HepG2 (cell line): ENCODE results near the gene UBP1. TPM values are rescaled to one million over a fixed set of nuclear protein-coding genes. Genes with fewer than 3 reads are reported as not detected.

Source experiments
- ATAD3A ChIP-seq: sonication (generic); formaldehyde crosslinking; IDR thresholded peaks from 2 replicates; pipeline ENCODE4 v1.4.0; 2020; ENCODE audit warnings: missing genetic modification reagents
- IKZF1 ChIP-seq: fragments of 450-650 bp; IDR thresholded peaks from 2 replicates; pipeline ENCODE4 v1.7.1; 2016
- MAFG ChIP-seq: sonication (generic); formaldehyde crosslinking; IDR thresholded peaks from 2 replicates; pipeline ENCODE4 v1.5.1; 2020; ENCODE audit warnings: mild to moderate bottlenecking, missing genetic modification reagents
- MED8 ChIP-seq: sonication (generic); formaldehyde crosslinking; IDR thresholded peaks from 2 replicates; pipeline ENCODE4 v1.8.1; 2023; ENCODE audit warnings: mild to moderate bottlenecking, missing genetic modification reagents; ENCODE audit not compliant: insufficient replicate concordance
- MEIS2 ChIP-seq: sonication (generic); formaldehyde crosslinking; IDR thresholded peaks from 2 replicates; pipeline ENCODE4 v1.9.0; 2021; ENCODE audit warnings: mild to moderate bottlenecking, missing genetic modification reagents
- NR2F1 ChIP-seq, 2 experiments: fragments of 450-650 bp in 1 of 2; formaldehyde crosslinking in 1 of 2; IDR thresholded peaks; 2 replicates each; pipeline versions ENCODE4 v1.5.0 to v1.6.1; 2016 to 2020; ENCODE audit warnings: mild to moderate bottlenecking in 1 of 2, missing compliant biosample characterization in 1 of 2, missing genetic modification reagents in 1 of 2, moderate library complexity in 1 of 2
- PCBP2 ChIP-seq: fragments of 200-400 bp; formaldehyde crosslinking; optimal IDR thresholded peaks from 2 replicates; pipeline ENCODE3; 2018; ENCODE audit warnings: low read length, low read depth; ENCODE audit not compliant: poor library complexity, severe bottlenecking
- RAD51 ChIP-seq: fragments of 450-650 bp; IDR thresholded peaks from 2 replicates; pipeline ENCODE4 v1.6.1; 2016; ENCODE audit warnings: borderline replicate concordance
- U2AF1 ChIP-seq: fragments of 200-400 bp; formaldehyde crosslinking; optimal IDR thresholded peaks from 2 replicates; pipeline ENCODE3; 2017; ENCODE audit warnings: mild to moderate bottlenecking, low read depth, low read length
- ZNF17 ChIP-seq: sonication (generic); formaldehyde crosslinking; IDR thresholded peaks from 2 replicates; pipeline ENCODE4 v1.5.0; 2020; ENCODE audit warnings: mild to moderate bottlenecking, missing genetic modification reagents
- ZNF274 ChIP-seq: sonication (generic); formaldehyde crosslinking; IDR thresholded peaks from 2 replicates; pipeline ENCODE4 v1.5.1; 2020; ENCODE audit warnings: mild to moderate bottlenecking, missing genetic modification reagents
- ZSCAN22 ChIP-seq: sonication (generic); formaldehyde crosslinking; IDR thresholded peaks from 2 replicates; pipeline ENCODE4 v1.4.0; 2020; ENCODE audit warnings: mild to moderate bottlenecking, missing genetic modification reagents
- polyA plus RNA-seq, 8 experiments: library from polyadenylated mRNA; depleted of rRNA in 3 of 8; stranded (reverse) in 7 of 8; unstranded in 1 of 8; fragments of >200 nt; fragmentation: Illumina TruSeq in 4 of 8; extraction: Trizol in 4 of 8; gene quantifications; 2 replicates each; pipeline versions ENCODE4 v1.2.1 to v1.2.3, GENCODE V29; 2011 to 2016; ENCODE audit warnings: low read depth in 4 of 8, missing spikeins in 1 of 8, mixed read lengths in 1 of 8; ENCODE audit not compliant: insufficient read depth in 1 of 8
- total RNA-seq, 5 experiments: library from RNA; depleted of rRNA; stranded (reverse); fragments of >200 nt; fragmentation: Illumina TruSeq; extraction: Trizol; gene quantifications; 2 replicates each; pipeline ENCODE4 v1.2.3, GENCODE V29; 2016; ENCODE audit warnings: low read depth in 1 of 5
- TF ChIP-seq, protein P1 (sequence below): sonication (generic); formaldehyde crosslinking; IDR thresholded peaks from 2 replicates; pipeline ENCODE4 v1.4.0; 2020; ENCODE audit warnings: missing genetic modification reagents
- TF ChIP-seq, protein P2 (sequence below): sonication (generic); formaldehyde crosslinking; IDR thresholded peaks from 2 replicates; pipeline ENCODE4 v1.5.0; 2020; ENCODE audit warnings: missing genetic modification reagents
- TF ChIP-seq, protein P3 (sequence below): sonication (generic); formaldehyde crosslinking; IDR thresholded peaks from 2 replicates; pipeline ENCODE4 v1.5.0; 2020; ENCODE audit warnings: mild to moderate bottlenecking, missing genetic modification reagents, borderline replicate concordance
- TF ChIP-seq, protein P4 (sequence below): sonication (generic); formaldehyde crosslinking; IDR thresholded peaks from 2 replicates; pipeline ENCODE4 v1.9.0; 2021; ENCODE audit warnings: missing genetic modification reagents, mild to moderate bottlenecking, borderline replicate concordance

The UBP1 gene
- total and polyA plus RNA-seq, 2 of the 13 experiments (the other 11 are each of a cell fraction or from before 2014, with no cell fraction given), result 48.3 to 79.9 TPM

DNA sequence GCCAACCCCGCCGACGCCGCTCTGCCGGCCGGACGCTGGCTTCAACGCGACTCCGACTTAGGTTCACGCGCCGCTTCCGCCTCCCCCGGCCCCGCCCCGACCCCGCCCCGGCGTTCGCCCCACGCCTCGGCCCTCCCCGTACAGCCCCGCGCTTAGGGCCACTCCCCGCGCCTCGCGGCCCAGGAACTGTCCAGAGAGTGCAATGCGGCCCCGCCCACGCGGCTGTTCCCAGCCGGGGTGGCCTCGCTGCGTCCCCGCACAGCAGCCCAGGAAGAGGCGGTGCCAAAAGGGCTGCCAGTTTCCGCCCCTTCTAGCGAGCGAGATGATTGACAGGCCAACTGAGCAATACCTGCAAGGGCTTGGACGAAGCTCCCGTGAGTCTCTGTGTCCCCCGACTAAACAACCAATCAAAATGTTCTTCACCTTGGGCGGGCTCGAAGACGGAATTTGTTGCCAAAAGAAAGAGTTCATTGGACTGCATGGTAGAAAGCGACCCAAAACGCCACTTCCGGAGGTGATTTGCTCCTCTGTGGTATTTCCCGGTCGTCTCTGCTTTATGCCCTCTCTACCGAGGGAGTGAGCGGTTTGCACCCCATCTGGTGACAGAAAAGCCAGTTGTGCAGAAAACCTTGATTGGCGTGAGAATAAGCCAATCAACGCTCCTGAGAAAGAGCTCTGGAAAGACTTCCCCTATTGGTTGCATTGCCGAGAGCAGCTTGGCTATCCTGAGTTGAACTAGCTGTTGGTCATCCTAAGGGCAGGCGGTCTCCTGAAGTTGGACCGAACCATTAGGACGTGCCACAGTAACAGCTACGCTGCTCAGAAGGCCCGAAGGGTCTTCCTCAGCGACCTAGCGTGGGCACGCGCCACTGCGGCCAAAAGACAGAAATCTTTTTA lies at the start of gene UBP1 (continued):
- TF ChIP-seq, protein P1, sequence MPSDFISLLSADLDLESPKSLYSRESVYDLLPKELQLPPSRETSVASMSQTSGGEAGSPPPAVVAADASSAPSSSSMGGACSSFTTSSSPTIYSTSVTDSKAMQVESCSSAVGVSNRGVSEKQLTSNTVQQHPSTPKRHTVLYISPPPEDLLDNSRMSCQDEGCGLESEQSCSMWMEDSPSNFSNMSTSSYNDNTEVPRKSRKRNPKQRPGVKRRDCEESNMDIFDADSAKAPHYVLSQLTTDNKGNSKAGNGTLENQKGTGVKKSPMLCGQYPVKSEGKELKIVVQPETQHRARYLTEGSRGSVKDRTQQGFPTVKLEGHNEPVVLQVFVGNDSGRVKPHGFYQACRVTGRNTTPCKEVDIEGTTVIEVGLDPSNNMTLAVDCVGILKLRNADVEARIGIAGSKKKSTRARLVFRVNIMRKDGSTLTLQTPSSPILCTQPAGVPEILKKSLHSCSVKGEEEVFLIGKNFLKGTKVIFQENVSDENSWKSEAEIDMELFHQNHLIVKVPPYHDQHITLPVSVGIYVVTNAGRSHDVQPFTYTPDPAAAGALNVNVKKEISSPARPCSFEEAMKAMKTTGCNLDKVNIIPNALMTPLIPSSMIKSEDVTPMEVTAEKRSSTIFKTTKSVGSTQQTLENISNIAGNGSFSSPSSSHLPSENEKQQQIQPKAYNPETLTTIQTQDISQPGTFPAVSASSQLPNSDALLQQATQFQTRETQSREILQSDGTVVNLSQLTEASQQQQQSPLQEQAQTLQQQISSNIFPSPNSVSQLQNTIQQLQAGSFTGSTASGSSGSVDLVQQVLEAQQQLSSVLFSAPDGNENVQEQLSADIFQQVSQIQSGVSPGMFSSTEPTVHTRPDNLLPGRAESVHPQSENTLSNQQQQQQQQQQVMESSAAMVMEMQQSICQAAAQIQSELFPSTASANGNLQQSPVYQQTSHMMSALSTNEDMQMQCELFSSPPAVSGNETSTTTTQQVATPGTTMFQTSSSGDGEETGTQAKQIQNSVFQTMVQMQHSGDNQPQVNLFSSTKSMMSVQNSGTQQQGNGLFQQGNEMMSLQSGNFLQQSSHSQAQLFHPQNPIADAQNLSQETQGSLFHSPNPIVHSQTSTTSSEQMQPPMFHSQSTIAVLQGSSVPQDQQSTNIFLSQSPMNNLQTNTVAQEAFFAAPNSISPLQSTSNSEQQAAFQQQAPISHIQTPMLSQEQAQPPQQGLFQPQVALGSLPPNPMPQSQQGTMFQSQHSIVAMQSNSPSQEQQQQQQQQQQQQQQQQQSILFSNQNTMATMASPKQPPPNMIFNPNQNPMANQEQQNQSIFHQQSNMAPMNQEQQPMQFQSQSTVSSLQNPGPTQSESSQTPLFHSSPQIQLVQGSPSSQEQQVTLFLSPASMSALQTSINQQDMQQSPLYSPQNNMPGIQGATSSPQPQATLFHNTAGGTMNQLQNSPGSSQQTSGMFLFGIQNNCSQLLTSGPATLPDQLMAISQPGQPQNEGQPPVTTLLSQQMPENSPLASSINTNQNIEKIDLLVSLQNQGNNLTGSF, result no peak
- TF ChIP-seq NR2F1 (CRISPR knock-in tag; IDR thresholded peaks at IDR 0.05) (peak in 1 of 2 experiments; percentile 18; a peak in 1 of 4 replicates), RAD51 (no peak), ZNF17 (no peak), U2AF1 (no peak), PCBP2 (no peak), ATAD3A (CRISPR knock-in tag) (no peak), MED8 (CRISPR knock-in tag) (no peak), ZSCAN22 (CRISPR knock-in tag) (no peak), MAFG (CRISPR knock-in tag) (no peak), MEIS2 (CRISPR knock-in tag) (peak; percentile 13), IKZF1 (no peak), ZNF274 (CRISPR knock-in tag) (no peak)
- TF ChIP-seq, protein P2, sequence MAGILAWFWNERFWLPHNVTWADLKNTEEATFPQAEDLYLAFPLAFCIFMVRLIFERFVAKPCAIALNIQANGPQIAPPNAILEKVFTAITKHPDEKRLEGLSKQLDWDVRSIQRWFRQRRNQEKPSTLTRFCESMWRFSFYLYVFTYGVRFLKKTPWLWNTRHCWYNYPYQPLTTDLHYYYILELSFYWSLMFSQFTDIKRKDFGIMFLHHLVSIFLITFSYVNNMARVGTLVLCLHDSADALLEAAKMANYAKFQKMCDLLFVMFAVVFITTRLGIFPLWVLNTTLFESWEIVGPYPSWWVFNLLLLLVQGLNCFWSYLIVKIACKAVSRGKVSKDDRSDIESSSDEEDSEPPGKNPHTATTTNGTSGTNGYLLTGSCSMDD (CRISPR knock-in tag), result no peak
- TF ChIP-seq, protein P3, sequence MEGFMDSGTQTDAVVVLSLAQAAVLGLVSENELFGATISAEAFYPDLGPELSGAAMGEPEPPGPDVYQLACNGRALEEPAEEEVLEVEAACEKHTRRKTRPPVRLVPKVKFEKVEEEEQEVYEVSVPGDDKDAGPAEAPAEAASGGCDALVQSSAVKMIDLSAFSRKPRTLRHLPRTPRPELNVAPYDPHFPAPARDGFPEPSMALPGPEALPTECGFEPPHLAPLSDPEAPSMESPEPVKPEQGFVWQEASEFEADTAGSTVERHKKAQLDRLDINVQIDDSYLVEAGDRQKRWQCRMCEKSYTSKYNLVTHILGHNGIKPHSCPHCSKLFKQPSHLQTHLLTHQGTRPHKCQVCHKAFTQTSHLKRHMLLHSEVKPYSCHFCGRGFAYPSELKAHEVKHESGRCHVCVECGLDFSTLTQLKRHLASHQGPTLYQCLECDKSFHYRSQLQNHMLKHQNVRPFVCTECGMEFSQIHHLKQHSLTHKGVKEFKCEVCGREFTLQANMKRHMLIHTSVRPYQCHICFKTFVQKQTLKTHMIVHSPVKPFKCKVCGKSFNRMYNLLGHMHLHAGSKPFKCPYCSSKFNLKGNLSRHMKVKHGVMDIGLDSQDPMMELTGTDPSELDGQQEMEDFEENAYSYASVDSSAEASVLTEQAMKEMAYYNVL, result no peak
- TF ChIP-seq, protein P4, sequence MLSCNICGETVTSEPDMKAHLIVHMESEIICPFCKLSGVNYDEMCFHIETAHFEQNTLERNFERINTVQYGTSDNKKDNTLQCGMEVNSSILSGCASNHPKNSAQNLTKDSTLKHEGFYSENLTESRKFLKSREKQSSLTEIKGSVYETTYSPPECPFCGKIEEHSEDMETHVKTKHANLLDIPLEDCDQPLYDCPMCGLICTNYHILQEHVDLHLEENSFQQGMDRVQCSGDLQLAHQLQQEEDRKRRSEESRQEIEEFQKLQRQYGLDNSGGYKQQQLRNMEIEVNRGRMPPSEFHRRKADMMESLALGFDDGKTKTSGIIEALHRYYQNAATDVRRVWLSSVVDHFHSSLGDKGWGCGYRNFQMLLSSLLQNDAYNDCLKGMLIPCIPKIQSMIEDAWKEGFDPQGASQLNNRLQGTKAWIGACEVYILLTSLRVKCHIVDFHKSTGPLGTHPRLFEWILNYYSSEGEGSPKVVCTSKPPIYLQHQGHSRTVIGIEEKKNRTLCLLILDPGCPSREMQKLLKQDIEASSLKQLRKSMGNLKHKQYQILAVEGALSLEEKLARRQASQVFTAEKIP (CRISPR knock-in tag), result no peak
